HEK293 (cell line): ENCODE measurements around the gene MOGAT3.
A peak's percentile ranks its signal among the peaks of the same experiment; 100 is the strongest.

ENCODE experiments used
- BCL11B ChIP-seq: fragments of 450-650 bp; formaldehyde crosslinking; IDR thresholded peaks from 2 replicates; pipeline ENCODE4 v1.5.1; 2016; ENCODE audit warnings: low read depth, missing biosample characterization, missing genetic modification characterization
- ELK4 ChIP-seq: IDR thresholded peaks from 2 replicates; pipeline ENCODE4 v1.6.1; 2011; ENCODE audit warnings: mild to moderate bottlenecking, low read depth, low read length, borderline replicate concordance
- MEIS1 ChIP-seq: sonication (generic); formaldehyde crosslinking; IDR thresholded peaks from 2 replicates; pipeline ENCODE4 v1.8.1; 2022; ENCODE audit warnings: missing genetic modification reagents, mild to moderate bottlenecking, borderline replicate concordance
- SP3 ChIP-seq: fragments of 450-650 bp; formaldehyde crosslinking; IDR thresholded peaks from 2 replicates; pipeline ENCODE4 v1.5.1; 2016; ENCODE audit warnings: missing biosample characterization, missing genetic modification characterization
- TRIM28 ChIP-seq: IDR thresholded peaks from 2 replicates; pipeline ENCODE4 v1.6.1; 2011; ENCODE audit warnings: low read length, control low read depth, borderline replicate concordance
- WT1 ChIP-seq: fragments of 450-650 bp; formaldehyde crosslinking; IDR thresholded peaks from 2 replicates; pipeline ENCODE4 v1.5.1; 2016; ENCODE audit warnings: missing biosample characterization, missing genetic modification characterization
- ZNF10 ChIP-seq: fragments of 450-650 bp; formaldehyde crosslinking; IDR thresholded peaks from 2 replicates; pipeline ENCODE4 v1.5.1; 2017; ENCODE audit warnings: missing biosample characterization, missing genetic modification characterization
- ZNF18 ChIP-seq: fragments of 450-650 bp; formaldehyde crosslinking; IDR thresholded peaks from 2 replicates; pipeline ENCODE4 v1.5.1; 2016; ENCODE audit warnings: missing biosample characterization, missing genetic modification characterization
- ZNF19 ChIP-seq: fragments of 450-650 bp; formaldehyde crosslinking; IDR thresholded peaks from 2 replicates; pipeline ENCODE4; 2016; ENCODE audit warnings: missing biosample characterization, missing genetic modification characterization, low read depth
- ZNF221 ChIP-seq: fragments of 450-650 bp; formaldehyde crosslinking; IDR thresholded peaks from 2 replicates; pipeline ENCODE4 v1.5.1; 2017; ENCODE audit warnings: missing biosample characterization, missing genetic modification characterization, borderline replicate concordance
- ZNF23 ChIP-seq: fragments of 450-650 bp; formaldehyde crosslinking; IDR thresholded peaks from 2 replicates; pipeline ENCODE4 v1.5.1; 2016; ENCODE audit warnings: missing biosample characterization, missing genetic modification characterization, borderline replicate concordance
- ZNF423 ChIP-seq: fragments of 450-650 bp; formaldehyde crosslinking; IDR thresholded peaks from 2 replicates; pipeline ENCODE4 v1.5.1; 2016; ENCODE audit warnings: missing biosample characterization, missing genetic modification characterization
- ZNF610 ChIP-seq: fragments of 450-650 bp; formaldehyde crosslinking; IDR thresholded peaks from 2 replicates; pipeline ENCODE4 v1.5.1; 2016; ENCODE audit warnings: missing biosample characterization, missing genetic modification characterization, borderline replicate concordance
- ZNF624 ChIP-seq: fragments of 450-650 bp; formaldehyde crosslinking; IDR thresholded peaks from 2 replicates; pipeline ENCODE4 v1.5.1; 2017; ENCODE audit warnings: missing biosample characterization, missing genetic modification characterization
- ZNF645 ChIP-seq: fragments of 450-650 bp; formaldehyde crosslinking; IDR thresholded peaks from 2 replicates; pipeline ENCODE4; 2016; ENCODE audit warnings: missing biosample characterization, missing genetic modification characterization
- ZNF664 ChIP-seq: fragments of 450-650 bp; formaldehyde crosslinking; IDR thresholded peaks from 2 replicates; pipeline ENCODE4 v1.5.1; 2016; ENCODE audit warnings: missing biosample characterization, missing genetic modification characterization
- ZNF692 ChIP-seq: fragments of 450-650 bp; formaldehyde crosslinking; IDR thresholded peaks from 2 replicates; pipeline ENCODE4 v1.5.1; 2016; ENCODE audit warnings: missing biosample characterization, missing genetic modification characterization
- ZNF707 ChIP-seq: fragments of 450-650 bp; formaldehyde crosslinking; IDR thresholded peaks from 2 replicates; pipeline ENCODE4 v1.5.1; 2016; ENCODE audit warnings: missing biosample characterization, missing genetic modification characterization
- ZNF792 ChIP-seq: fragments of 450-650 bp; formaldehyde crosslinking; IDR thresholded peaks from 2 replicates; pipeline ENCODE4 v1.5.1; 2016; ENCODE audit warnings: missing biosample characterization, missing genetic modification characterization
- ZSCAN4 ChIP-seq: fragments of 450-650 bp; formaldehyde crosslinking; IDR thresholded peaks from 2 replicates; pipeline ENCODE4 v1.5.1; 2017; ENCODE audit warnings: missing biosample characterization, missing genetic modification characterization
- TF ChIP-seq, protein P1 (sequence below): fragments of 450-650 bp; formaldehyde crosslinking; IDR thresholded peaks from 2 replicates; pipeline ENCODE4 v1.5.1; 2016; ENCODE audit warnings: missing biosample characterization, missing genetic modification characterization
- TF ChIP-seq, protein P2 (sequence below): fragments of 450-650 bp; formaldehyde crosslinking; IDR thresholded peaks from 2 replicates; pipeline ENCODE4 v1.5.1; 2016; ENCODE audit warnings: missing biosample characterization, missing genetic modification characterization
- TF ChIP-seq, protein P3 (sequence below): fragments of 450-650 bp; formaldehyde crosslinking; IDR thresholded peaks from 2 replicates; pipeline ENCODE4 v1.5.1; 2017; ENCODE audit warnings: missing biosample characterization, missing genetic modification characterization
- TF ChIP-seq, protein P4 (sequence below): fragments of 450-650 bp; IDR thresholded peaks from 2 replicates; pipeline ENCODE4 v1.5.1; 2018; ENCODE audit warnings: missing biosample characterization, missing genetic modification characterization

Gene MOGAT3

DNA sequence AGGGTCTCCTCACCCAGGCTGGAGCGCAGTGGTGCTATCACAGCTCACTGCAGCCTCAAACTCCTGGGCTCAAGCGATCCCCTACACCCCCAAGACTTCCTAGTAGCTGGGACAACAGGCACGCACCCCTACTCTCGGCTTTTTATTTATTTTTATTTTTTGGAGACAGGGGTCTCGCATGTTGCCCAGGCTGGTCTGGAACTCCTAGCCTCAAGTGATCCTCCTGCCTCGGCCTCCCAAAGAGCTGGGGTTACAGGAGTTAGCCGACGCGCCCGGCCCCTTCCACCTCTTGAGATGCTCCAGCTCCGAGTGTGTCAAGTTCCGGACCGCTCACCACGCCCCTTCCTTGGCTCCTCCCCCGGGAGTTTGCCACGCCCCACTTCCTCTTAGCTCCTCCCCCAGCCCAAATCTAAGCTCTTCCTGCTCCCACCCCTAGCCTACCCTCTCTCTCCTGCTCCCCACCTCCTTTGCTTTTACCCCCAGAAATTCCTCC is 27.0 kb downstream of the MOGAT3 start (continued):
- TF ChIP-seq, protein P1, sequence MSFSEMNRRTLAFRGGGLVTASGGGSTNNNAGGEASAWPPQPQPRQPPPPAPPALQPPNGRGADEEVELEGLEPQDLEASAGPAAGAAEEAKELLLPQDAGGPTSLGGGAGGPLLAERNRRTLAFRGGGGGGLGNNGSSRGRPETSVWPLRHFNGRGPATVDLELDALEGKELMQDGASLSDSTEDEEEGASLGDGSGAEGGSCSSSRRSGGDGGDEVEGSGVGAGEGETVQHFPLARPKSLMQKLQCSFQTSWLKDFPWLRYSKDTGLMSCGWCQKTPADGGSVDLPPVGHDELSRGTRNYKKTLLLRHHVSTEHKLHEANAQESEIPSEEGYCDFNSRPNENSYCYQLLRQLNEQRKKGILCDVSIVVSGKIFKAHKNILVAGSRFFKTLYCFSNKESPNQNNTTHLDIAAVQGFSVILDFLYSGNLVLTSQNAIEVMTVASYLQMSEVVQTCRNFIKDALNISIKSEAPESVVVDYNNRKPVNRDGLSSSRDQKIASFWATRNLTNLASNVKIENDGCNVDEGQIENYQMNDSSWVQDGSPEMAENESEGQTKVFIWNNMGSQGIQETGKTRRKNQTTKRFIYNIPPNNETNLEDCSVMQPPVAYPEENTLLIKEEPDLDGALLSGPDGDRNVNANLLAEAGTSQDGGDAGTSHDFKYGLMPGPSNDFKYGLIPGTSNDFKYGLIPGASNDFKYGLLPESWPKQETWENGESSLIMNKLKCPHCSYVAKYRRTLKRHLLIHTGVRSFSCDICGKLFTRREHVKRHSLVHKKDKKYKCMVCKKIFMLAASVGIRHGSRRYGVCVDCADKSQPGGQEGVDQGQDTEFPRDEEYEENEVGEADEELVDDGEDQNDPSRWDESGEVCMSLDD (tag by site-specific recombination) = no peak
- TF ChIP-seq ZNF792 (tag by site-specific recombination) (no peak), ZNF19 (tag by site-specific recombination) (no peak), ZNF610 (tag by site-specific recombination) (peak; percentile 35; the same call in 1 of the 2 replicates), ELK4 (no peak), ZNF624 (tag by site-specific recombination) (no peak), ZNF10 (no peak; the same call in 1 of the 2 replicates), ZSCAN4 (tag by site-specific recombination) (no peak), ZNF692 (tag by site-specific recombination) (no peak), ZNF221 (tag by site-specific recombination) (no peak), WT1 (tag by site-specific recombination) (no peak; the same call in 1 of the 2 replicates), ZNF707 (tag by site-specific recombination) (no peak), MEIS1 (CRISPR knock-in tag) (no peak), ZNF664 (no peak), ZNF645 (tag by site-specific recombination) (no peak), TRIM28 (no peak), SP3 (peak; percentile 91), BCL11B (tag by site-specific recombination) (no peak), ZNF23 (tag by site-specific recombination) (no peak), ZNF18 (tag by site-specific recombination) (no peak), ZNF423 (no peak)
- TF ChIP-seq, protein P2, sequence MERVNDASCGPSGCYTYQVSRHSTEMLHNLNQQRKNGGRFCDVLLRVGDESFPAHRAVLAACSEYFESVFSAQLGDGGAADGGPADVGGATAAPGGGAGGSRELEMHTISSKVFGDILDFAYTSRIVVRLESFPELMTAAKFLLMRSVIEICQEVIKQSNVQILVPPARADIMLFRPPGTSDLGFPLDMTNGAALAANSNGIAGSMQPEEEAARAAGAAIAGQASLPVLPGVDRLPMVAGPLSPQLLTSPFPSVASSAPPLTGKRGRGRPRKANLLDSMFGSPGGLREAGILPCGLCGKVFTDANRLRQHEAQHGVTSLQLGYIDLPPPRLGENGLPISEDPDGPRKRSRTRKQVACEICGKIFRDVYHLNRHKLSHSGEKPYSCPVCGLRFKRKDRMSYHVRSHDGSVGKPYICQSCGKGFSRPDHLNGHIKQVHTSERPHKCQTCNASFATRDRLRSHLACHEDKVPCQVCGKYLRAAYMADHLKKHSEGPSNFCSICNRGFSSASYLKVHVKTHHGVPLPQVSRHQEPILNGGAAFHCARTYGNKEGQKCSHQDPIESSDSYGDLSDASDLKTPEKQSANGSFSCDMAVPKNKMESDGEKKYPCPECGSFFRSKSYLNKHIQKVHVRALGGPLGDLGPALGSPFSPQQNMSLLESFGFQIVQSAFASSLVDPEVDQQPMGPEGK = no peak; the same call in 1 of the 2 replicates
- TF ChIP-seq, protein P3, sequence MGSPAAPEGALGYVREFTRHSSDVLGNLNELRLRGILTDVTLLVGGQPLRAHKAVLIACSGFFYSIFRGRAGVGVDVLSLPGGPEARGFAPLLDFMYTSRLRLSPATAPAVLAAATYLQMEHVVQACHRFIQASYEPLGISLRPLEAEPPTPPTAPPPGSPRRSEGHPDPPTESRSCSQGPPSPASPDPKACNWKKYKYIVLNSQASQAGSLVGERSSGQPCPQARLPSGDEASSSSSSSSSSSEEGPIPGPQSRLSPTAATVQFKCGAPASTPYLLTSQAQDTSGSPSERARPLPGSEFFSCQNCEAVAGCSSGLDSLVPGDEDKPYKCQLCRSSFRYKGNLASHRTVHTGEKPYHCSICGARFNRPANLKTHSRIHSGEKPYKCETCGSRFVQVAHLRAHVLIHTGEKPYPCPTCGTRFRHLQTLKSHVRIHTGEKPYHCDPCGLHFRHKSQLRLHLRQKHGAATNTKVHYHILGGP (tag by site-specific recombination) = no peak
- TF ChIP-seq, protein P4, sequence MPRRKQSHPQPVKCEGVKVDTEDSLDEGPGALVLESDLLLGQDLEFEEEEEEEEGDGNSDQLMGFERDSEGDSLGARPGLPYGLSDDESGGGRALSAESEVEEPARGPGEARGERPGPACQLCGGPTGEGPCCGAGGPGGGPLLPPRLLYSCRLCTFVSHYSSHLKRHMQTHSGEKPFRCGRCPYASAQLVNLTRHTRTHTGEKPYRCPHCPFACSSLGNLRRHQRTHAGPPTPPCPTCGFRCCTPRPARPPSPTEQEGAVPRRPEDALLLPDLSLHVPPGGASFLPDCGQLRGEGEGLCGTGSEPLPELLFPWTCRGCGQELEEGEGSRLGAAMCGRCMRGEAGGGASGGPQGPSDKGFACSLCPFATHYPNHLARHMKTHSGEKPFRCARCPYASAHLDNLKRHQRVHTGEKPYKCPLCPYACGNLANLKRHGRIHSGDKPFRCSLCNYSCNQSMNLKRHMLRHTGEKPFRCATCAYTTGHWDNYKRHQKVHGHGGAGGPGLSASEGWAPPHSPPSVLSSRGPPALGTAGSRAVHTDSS (tag by site-specific recombination) = no peak
